OCI-LY7 (cell line): ENCODE results near the gene UBE2D1.

Experiments used
- EZH2phosphoT487 ChIP-seq: fragments of 200-600 bp; sonication (generic); IDR thresholded peaks from 2 replicates; pipeline ENCODE4 v1.6.1; 2018; ENCODE audit warnings: low read depth, borderline replicate concordance, mild to moderate bottlenecking, mixed run types, antibody characterized with exemption, low read length, moderate library complexity, mixed read lengths
- TF ChIP-seq, protein P1 (sequence below): fragments of 200-600 bp; sonication (generic); conservative IDR thresholded peaks from 2 replicates; pipeline ENCODE4 v1.5.1; 2014; ENCODE audit warnings: mild to moderate bottlenecking, antibody characterized with exemption, low read length, moderate library complexity, mixed read lengths

DNA sequence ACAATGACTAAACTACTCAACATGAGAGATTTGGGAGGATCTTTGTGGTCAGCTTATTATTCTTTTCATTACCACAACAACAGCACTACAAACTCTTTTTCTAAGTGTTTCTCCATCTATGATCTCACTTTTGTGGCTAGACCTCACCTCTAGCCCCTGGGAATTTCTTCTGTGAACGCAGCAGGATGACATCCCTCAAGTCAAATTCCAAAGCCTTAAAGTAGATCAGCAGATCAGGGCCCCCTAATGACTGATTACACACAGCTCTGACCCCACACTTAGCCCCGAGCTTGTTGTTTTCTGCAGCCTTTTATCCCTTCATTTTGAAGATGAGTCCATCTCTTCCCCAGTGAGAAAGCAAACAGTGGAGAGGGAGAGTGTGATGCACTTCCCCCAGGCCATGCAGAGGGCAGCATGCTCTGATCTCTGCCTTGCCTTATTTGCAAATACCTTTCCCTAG is 77.7 kb downstream of the UBE2D1 start:
- TF ChIP-seq, protein P1, sequence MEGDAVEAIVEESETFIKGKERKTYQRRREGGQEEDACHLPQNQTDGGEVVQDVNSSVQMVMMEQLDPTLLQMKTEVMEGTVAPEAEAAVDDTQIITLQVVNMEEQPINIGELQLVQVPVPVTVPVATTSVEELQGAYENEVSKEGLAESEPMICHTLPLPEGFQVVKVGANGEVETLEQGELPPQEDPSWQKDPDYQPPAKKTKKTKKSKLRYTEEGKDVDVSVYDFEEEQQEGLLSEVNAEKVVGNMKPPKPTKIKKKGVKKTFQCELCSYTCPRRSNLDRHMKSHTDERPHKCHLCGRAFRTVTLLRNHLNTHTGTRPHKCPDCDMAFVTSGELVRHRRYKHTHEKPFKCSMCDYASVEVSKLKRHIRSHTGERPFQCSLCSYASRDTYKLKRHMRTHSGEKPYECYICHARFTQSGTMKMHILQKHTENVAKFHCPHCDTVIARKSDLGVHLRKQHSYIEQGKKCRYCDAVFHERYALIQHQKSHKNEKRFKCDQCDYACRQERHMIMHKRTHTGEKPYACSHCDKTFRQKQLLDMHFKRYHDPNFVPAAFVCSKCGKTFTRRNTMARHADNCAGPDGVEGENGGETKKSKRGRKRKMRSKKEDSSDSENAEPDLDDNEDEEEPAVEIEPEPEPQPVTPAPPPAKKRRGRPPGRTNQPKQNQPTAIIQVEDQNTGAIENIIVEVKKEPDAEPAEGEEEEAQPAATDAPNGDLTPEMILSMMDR, result no peak
- TF ChIP-seq EZH2phosphoT487, result no peak
